ENCODE results near the gene PLA2G4A.

DNA sequence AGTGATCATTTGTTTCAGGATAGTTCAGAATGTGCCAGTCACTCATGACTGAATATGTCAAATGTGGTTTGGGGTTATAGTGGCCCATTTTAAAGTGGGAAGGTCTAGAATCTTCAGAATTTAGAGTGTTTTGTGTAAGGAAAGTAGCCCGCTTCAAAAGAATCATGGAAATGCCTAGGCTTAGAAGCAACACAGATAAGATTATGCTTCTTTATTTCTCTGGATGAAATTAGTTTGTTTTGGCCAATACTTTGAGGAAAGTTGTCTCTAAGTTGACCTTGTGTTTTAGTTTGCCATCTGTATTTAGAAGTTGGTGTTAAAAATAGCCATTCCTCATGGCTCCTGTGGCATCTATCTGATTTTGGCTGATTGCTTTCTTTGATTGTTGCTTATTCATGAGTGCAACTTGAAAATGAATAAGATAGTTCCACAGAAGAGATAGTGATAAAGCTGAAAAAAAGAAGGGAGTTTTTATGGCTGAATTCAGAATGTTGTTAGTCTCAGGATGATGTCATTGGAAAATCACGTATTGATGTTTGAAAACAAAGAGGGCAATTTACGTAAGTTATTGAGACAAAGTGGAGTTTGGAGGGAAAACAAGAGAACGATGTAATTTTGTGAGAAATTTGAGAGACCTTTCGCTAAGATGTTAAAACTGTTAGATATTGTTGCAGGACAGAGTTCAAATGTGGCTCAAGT lies 71.9 kb downstream of the PLA2G4A start:
- TF ChIP-seq POLR2A (IDR thresholded peaks at IDR 0.05; ENCODE audit: low read depth) (no peak), EP300 (IDR thresholded peaks at IDR 0.05) (no peak)
- TF ChIP-seq, protein P1, sequence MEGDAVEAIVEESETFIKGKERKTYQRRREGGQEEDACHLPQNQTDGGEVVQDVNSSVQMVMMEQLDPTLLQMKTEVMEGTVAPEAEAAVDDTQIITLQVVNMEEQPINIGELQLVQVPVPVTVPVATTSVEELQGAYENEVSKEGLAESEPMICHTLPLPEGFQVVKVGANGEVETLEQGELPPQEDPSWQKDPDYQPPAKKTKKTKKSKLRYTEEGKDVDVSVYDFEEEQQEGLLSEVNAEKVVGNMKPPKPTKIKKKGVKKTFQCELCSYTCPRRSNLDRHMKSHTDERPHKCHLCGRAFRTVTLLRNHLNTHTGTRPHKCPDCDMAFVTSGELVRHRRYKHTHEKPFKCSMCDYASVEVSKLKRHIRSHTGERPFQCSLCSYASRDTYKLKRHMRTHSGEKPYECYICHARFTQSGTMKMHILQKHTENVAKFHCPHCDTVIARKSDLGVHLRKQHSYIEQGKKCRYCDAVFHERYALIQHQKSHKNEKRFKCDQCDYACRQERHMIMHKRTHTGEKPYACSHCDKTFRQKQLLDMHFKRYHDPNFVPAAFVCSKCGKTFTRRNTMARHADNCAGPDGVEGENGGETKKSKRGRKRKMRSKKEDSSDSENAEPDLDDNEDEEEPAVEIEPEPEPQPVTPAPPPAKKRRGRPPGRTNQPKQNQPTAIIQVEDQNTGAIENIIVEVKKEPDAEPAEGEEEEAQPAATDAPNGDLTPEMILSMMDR (IDR thresholded peaks at IDR 0.05): no peak
